ENCODE measurements around the gene MICALL2.

DNA sequence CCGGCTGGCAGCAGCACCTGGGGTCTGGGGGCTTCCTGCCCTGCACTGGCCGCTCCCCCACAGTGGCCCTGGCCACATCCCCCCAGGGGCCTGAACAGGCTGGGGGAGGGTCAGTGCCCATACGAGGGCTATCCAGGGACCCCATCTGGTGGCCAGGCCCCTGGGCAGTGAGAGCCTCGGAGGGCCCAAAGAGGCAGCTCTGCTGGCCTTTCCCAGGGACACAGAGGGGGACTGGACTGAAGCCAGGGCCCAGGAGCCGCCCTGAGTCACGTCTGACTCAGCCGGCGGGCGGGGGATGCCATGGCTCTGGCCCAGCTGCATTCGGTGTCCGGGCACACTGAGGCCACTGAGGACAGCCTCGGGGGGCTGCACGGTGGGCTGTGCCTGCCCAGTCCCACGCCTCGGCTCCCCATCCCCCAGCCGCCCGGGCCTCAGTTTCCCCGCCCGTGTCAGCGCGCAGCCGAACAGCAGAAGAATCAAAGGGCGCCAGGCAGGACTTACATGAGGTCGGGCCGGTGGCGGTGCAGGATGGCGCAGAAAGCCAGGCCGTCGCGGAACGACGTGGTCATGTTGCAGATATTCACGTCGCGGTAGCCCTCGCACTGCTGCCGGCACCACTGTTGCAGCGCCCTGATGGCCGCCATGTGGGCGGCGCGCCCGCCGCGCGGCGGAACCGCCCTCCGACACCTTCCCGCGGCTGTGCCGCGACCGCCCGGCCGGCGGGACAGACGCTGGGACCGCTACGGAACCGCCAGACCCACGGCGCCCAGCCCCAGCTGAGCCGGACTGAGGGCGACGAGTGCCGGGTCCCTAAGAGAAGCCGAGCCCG, at the start of gene MICALL2:
- no peak for TF ChIP-seq POLR2AphosphoS5 (IDR thresholded peaks at IDR 0.05; ENCODE audit: low read depth, low read length)
- no peak for TF ChIP-seq TAF1 (IDR thresholded peaks at IDR 0.05; ENCODE audit: borderline replicate concordance, low read depth, low read length)
- peak; percentile 43; the same call in 1 of the 2 replicates for TF ChIP-seq POLR2A (IDR thresholded peaks at IDR 0.05; ENCODE audit: low read depth, low read length)

Data from GM12892 (cell line).